NCI-H2081 (cell line): ENCODE data around the gene SLC16A12.

Source experiments
- DNase-seq, 2 experiments: peaks; one replicate each; lab custom pipeline; 2025; lab: John Stamatoyannopoulos, UW

SLC16A12 gene, protein sequence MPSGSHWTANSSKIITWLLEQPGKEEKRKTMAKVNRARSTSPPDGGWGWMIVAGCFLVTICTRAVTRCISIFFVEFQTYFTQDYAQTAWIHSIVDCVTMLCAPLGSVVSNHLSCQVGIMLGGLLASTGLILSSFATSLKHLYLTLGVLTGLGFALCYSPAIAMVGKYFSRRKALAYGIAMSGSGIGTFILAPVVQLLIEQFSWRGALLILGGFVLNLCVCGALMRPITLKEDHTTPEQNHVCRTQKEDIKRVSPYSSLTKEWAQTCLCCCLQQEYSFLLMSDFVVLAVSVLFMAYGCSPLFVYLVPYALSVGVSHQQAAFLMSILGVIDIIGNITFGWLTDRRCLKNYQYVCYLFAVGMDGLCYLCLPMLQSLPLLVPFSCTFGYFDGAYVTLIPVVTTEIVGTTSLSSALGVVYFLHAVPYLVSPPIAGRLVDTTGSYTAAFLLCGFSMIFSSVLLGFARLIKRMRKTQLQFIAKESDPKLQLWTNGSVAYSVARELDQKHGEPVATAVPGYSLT

DNA sequence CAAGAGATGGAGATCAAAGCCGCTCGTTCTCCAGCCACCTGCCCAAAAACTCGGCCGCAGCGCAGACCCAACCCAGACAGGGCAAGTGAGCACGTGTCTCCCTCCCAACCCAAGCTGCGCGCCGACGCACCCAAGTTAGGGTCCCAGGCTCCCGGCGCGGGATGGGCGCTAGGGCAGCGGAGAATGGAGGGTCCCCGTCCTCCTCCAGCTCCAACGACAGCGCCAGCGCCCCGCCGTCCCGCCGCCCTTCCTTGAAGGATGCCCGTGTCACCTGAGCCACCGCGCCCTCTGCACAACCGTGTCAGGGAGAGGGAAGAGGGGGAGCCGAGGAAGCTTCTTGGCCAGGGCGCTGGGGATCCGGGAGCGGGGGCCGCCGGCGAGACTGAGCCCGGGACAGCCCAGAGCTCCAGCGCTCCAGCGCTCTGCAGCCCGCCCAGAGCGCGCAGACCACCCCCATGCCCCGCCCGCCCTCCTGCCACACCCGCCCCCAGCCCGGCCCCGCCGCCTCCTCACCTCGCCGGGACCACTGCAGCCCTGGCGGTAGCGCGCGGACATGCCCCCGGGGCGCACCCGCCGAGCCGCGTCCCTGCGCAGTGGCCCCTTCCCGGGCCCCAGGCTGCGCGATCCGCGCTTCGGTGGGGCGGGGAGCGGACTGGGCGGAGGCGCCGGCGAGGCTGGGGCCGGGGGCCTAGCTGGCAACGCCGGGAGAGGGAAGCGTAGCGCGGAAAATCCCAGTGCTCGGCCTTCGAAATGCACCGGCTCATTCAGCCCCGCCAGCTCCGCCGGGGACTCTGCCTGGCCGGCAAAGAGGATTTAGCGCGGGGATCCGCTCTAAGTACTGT lies at the start of gene SLC16A12:
Gene SLC16A12, minus strand, starts transcription at position 424 of the 842 bp plus-strand sequence. CDS start 73,016 bp downstream, outside the sequence.
- no peak for DNase-seq

DNA sequence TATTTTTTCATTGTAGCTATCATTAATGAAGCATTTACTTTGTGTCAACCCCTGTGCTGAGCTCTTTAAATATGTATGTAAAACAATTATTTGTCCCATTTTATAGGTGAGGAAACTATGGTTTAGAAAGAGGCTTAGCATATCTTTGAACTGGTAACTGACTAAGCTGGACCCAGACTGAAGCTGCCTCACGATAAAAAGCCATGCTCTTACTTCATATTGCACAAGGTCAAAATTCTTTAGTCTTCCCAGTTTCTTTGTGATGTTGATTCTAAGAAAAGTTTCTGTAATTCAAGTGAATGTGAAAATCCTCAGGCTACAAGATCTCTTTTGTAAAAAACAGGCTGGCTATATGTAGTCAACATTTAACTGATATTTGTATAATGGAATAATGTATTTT lies 46.6 kb upstream of the SLC16A12 start:
- DNase-seq, result no peak

DNA sequence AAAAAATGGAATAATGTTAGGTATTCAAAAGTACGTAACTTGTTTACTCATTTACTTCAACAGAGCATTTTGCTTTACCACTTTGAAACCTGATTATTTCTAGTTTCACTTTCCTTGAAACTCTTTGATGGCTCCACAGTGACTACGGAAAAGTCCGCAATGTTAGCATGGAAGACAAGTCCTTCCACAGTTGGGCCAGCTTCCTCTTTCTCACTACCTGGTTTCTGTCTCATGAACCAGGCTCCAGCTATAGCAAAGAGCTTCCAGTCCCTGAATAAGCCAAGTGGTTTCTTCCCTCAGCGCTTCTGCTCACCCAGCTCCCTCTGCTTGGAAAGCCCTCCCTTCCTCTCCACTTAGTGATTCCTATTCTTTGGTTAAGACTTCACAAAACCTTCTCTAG lies 44.8 kb upstream of the SLC16A12 start:
- no peak for DNase-seq

DNA sequence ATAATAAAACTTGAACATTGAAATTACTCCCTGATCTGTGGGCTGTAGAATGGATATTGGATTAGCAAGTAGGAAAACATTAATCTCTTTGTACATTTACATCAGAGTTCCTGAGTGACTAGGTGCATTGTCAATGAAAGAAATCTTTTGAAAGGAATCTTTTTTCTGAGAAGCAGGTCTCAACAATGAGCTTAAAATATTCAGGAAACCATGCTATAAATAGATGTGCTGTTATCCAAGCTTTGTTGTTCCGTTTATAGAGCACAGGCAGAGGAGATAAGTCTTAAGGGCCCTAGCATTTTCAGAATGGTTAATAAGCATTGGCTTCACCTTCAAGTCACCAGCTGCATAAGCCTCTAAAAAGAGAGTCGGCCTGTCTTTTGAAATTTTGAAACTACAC lies 41.3 kb upstream of the SLC16A12 start:
- DNase-seq, result no peak

DNA sequence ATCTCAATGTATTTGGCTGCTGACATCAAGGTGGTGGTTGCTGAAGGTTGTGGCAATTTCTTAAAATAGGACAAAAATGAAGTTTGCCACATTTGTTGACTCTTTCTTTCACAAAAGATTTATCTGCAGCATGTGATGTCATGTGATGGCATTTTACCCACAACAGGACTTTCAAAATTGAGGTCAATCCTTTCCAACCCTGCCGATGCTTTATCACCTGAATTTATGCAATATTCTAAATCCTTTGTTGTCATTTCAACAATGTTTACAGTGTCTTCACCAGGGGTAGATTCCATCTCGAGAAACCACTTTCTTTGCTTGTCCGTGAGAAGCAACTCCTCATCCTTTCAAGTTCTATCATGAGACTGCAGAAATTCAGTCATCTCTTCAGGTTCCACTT lies 40.6 kb upstream of the SLC16A12 start:
- no peak for DNase-seq

DNA sequence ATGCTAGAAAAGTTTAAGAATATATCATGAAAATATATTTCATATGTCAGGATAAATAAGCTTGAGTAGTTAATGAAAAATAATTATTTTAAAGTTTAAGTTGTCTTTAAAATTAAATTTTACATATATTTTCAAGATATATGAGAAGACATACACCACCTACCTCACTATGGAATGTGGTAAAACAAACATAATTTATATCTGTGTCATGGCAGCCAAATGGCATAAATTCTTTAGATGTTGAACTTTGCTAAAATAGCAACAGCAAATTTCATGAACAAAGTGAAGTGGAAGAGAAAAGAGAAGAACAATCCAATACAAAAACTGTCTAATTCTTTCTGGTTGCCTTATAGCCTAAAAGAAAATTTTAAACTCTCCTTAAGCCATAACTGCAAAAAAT lies 39.6 kb upstream of the SLC16A12 start:
- DNase-seq, result no peak

DNA sequence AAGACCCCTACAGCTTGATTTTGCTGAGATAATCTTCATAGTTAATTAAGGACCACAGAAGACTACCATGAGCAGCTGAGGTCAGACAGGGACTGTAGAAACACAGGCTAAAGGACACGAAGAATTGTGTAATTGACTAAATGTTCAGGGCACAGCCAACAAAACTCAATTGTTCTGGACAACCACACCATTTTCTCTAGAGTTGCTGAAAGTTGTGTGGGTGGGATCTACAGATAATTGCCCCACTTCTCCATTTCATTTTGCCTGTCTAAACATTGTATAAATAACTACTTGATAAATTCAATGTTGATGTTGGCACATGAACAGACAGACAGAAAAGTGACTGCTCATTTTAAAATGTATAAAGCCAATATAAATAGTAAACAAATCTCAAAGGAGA lies 39.0 kb upstream of the SLC16A12 start:
- no peak for DNase-seq

DNA sequence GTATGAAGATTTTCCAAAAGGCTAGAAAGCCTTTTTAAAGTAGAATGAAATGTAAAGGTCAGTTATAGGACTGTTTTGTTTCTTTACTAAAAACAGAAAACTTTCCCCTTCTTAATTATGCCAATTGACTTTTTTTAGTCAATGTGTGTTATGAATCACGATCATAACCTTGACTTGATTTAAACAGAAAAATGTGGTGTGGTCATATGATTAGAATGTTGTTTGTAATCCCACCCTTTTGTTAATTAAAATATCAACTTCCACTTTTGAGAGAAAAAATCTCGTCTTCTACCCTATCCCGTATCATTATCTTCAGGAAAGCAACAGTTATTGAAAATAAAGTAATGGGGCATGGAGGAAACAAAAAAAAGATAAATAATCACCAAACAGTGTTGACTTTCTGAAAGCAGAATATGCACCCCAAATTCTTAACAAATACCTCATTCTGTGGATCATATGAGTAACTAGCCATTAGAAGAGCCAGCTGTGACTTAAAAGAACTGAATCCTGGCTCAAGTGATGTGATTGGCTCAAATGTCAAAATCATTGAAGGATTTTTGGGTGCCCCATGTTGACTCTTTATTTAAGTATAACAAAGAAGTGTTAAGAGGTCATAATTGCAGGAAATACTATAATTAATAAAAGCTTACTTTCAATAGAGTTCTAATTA lies 32.3 kb upstream of the SLC16A12 start:
- no peak for DNase-seq

DNA sequence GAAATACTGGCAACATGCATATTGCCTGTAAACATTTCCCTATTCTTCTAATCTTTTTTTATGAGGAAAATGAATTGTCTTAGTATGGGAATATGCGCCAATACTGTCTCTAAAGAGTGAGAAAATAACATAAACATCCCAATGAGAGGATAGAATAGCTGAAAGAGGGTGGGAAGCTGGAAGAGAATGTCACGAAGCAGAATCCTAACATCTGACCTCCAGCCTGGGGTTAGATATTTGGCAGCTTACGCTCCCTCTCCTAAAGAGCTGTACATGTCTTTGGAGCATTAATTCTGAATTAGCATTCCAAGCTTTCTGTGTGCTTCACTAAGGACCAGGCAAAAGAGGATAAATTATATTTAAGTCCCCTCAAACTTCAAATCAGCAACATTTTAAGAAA lies 31.6 kb upstream of the SLC16A12 start:
- DNase-seq, result no peak

DNA sequence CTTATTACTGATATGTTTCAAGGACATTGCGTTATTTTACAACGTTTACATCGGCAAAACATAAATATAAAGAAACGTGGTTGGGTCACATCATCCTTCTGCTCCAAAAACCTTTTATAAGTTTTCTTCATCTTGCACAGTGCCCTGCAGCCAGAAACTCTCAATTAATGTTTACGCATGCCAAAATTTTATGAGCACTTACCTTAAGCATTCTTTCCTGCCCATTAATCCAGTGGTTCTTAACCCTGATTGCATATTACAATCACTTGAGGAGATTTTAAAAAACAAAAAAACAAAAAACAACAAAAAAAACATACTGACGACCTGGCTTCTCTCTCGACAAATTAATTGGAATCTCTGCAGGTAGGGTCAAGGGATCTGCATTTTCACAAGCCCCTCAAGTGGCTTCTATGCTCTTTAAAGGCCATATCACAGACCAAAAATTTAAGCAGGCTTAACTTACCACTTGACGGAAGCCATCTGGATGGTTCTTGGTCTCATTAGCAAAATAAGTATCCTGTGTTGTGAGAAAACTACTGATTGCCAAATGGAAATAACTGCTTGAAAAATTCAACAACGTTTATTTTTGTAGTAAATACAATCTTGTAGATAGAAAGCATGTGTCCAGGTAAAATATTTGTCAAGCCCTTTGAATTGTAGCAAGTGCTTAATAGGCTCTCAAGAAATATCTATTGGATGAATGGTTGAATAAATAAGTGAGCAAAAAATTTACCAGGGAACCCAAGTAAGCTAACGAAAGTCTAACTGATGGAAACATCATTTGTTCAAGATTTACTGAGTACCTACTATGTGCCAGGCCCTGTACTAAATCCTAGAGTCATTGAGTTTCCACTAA lies 30.9 kb upstream of the SLC16A12 start:
- no peak for DNase-seq

DNA sequence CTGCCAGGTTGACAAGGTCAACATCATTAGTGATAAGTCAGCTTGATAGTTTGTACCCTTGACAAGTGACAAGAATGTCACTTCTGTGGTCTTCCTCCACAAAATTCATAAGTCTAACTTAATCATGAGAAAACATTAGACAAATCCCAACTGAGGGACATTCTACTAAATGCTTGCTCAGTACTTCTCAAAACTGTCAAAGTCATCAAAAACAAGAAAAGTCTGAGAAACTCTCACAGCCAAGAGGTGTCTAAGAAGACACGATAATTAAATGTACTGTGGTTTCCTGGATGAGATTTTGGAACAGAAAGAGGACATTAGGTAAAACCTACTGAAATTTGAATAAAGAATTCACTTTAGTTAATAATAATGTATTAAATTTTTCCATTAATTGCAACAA lies 29.8 kb upstream of the SLC16A12 start:
- DNase-seq, result no peak

DNA sequence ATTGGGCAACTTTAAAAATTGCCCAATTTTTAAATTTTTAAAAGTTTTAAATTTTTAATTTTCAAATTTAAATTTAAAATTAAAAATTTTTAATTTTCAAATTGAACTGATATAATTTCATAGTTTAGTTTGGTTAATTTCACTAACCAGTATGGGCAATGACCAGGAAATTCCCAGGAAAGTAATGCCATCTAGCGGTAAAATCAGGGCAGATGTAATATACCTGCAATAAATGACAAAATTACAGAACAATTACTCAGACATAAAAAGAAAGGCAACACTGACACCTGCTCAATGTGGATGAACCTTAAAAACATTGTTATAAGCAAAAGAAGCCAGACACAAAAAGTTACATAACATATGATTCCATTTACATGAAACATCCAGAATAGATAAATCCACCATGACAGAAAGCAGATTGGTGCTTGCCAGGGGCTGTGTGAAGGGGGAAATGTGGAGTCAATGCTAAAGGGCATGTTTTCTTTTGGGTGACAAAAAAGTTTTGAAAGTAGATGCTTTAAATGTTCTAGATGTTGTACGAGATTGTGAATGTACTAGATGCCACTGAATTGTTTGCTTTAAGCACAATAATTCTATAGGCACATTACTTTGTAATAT lies 28.6 kb upstream of the SLC16A12 start:
- peak; percentile 21 to 43 for DNase-seq

DNA sequence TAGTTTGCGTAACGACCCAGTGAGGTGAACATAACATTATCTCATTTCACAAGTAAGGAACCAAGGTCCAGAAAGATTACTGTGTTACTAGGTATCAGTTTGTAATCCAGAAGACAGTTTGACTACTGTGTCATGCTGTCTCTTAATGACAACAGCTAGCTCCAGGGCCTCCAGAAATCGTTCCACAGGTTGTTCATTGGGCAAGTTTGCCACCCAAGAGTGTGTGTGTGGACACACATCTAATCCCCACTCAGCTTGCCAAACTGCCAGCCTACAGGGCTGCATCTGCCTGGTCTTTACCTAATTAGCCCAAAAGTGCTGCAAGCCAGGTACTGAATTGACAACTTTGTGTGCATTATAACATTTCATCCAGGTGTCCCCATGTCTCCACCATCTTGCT lies 27.9 kb upstream of the SLC16A12 start:
- DNase-seq, result no peak

DNA sequence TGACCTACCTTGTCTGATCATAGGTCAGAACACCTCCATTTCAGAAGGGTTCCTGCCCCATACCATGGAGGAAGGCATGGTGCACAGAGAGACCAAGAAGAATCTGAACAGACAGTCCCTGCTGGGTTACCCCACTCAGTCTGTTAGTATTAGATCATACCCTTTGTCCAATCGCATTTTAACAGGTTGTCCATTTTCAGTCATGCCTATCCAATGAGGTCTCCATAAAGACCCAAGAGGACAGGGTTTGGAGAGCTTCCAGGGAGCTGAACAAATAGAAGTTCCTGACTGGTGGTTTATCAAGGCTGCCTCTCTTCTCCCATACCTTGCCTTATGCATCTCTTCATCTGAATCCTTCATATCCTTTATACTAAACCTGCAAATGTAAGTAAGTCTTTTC lies 21.2 kb upstream of the SLC16A12 start:
- no peak for DNase-seq

DNA sequence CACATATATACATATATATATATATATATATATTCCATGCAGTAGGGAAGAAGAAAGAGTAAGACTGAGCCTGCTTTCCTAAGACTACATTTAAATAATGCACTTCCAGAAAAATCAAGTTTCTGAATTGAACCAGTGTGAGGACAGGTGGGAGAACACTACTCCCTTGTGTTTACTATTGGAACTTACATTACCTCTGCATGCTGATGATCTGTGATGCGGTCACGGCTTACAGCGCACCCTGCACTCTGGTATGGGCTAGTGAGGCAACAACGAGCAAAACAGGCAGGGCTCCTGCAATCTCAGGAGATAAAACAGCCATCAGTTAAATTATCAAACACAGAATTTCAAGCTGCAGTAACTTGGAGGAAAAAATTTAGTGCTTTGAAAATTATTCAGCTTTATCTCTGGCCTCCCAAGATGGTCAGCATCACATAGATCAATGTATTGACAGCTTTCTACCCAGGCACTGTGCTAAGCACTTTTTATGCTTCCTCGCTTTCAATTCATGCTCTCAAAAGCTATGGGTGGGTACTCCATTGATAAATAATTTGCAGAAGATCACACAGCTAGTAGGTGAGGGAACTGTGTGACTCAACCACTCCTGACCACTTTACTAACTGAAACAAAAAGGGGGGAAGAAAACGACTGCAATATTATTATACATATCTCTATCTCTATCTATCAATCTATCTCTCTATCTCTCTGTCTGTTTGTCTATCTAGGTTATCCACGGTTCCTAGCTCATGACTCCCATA lies 20.5 kb upstream of the SLC16A12 start:
- no peak for DNase-seq

DNA sequence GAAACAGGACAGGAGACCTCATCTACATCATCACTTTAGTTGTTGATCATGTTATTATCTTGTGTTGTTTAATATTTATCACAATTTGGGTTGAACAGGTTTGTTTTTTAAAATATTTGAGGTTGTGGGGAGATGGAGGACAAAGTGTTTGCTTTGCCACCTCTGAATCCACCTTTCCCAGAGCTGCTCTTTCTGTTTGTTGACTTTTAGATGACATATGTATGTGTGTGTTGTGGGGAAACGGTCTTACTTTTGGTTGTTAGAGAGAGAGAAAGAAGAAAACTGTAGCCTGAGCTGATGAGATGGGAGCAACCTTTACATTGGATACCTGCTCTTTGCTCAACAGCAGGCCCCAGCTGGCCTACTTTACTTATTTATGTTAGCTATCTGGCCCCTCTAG lies 19.0 kb upstream of the SLC16A12 start:
- no peak for DNase-seq

DNA sequence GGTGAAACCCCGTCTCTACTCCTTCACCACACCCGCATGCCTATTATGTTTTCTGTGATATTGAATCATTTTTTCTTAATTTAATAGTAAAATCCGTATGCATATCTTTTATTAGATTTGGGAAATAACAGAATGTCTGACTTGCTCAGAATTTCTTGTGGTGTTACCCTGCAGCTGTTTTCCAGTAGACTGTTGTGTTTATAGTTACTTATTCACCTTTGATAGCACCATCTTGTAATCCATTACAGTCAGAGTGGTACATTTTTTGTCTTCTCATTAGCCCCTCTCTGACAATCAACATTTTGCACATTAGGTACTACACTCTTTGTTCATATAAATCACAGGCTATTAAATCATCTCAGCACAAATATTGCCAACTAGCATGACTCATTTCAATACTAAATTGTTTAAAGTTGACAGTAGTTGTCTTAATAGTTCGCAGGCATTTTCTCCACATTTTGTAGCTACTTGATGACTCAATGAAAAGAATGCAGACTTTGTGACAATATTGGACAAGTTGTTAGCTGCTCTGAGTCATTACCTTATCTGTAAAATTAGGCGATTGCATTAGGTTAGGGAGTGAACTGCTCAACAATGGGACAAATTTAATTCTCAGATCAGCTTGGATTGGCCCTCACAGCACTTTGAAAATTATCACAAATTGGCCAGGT lies 17.8 kb upstream of the SLC16A12 start:
- no peak for DNase-seq

DNA sequence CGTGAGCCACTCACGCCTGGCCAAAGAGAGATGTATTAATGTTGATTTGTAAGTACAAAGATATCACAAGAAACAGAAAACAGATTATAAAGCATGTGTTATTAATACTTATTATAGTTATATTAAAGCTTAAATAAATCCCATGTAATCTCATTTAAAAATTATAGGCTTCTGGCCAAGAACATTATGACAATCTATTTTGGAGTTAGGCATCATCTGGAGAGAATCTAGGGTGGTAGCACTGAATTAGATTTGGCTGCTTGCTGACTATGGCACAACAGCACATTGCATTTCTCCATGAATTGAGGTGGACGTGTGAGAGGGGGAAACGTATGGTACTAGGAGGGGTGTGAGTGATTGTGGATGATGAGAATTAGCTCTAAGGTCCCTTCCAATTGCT lies 16.8 kb upstream of the SLC16A12 start:
- no peak for DNase-seq

DNA sequence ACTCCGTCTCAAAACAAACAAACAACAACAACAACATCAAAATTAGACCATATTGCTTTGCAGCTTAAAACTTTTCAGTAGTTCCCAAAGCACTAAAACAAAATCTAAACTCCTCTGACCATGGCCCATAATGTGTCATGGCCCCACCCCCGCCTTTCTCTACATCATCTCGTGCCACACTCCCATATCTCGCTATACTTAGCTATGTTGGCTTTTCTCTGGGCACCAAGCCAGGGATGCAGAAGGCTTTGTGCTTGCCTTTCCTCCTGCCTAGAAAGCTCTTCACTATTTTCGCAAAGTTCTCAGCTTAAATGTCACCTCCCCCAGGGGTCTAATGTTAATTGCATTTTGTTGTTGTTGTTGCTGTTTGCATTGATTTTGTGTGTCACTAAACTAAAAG lies 15.1 kb upstream of the SLC16A12 start:
- DNase-seq, result no peak

DNA sequence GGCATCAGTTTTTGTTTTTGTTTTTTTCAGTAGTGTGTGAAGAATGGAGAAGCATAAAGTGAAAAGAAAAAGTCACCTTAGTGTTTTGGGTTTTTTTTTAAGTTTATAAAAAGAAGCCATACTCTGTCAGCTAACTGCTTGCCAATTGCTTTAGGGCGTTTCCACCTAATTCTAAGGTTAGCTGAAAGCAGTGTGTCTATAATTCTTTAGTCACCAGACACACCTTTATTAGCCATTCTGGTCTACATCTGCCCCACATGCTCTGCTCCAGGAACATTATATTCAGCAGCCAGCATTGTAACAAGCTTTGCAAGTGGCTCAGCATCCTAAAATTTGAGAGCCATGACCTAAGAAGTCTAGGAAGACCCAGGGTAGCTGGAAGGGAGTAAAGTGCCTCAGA lies 14.1 kb upstream of the SLC16A12 start:
- no peak for DNase-seq
